ENCODE results near the gene KIAA1549. TPM values are rescaled to one million over a fixed set of nuclear protein-coding genes. Genes with fewer than 3 reads are reported as not detected.

Gene KIAA1549
- total RNA-seq, 2 experiments from 2014 or later, result 0.33 to 0.40 TPM

DNA sequence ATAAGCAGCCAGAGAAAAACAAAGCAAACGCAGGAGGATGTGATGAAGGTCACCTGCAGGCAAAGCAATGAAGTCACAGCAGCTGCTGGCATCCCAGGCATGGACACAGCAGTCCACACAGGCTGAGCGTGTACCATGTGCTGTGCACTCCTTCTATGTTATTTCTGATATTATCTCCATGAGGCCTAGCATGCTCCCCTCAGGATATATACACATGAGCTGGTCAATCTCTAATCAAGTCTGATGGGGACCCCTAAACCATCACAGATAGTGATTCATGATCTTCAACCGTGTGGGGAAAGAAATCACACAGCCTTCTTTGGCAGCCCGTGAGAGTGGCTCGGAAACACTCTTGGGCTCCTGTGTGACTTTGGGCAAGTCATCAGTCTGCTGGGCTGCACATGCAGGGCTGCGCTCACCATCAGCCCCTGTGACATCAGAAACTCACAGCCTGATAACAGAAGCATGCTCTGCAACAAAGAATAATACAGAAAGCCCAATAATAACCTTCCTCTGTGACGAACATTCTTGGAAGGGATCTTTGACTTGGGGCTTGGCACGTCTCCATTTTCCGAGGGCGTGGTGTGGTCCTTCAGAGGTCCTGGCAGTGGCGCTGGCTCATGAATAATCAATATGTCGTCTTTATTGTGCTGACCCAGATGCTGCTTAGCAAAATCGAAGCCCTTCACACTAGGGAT, 100.2 kb downstream of the KIAA1549 start:
- H3K4me1 Mint-ChIP-seq, result peaks cover 30% of the 10 kb centered on the region
- DNase-seq, result no peak
- ChIA-PET POLR2A (no interaction called here), CTCF (interaction anchor here (0.7 to 1.4 kb wide), 3 partner anchors 12 to 142 kb away, joined by 3 to 4 read pairs (median 3); no protein-coding TSS in a partner anchor)
- H3K27me3 Mint-ChIP-seq, result no peaks in the 10 kb centered on the region
- no peak overlapping the region for H3K27ac Mint-ChIP-seq
- H3K4me3 Mint-ChIP-seq, result no peak overlapping the region
- no peaks in the 10 kb centered on the region for H3K9me3 Mint-ChIP-seq
- H3K36me3 Mint-ChIP-seq (ENCODE audit: low read depth), result no peaks in the 10 kb centered on the region

DNA sequence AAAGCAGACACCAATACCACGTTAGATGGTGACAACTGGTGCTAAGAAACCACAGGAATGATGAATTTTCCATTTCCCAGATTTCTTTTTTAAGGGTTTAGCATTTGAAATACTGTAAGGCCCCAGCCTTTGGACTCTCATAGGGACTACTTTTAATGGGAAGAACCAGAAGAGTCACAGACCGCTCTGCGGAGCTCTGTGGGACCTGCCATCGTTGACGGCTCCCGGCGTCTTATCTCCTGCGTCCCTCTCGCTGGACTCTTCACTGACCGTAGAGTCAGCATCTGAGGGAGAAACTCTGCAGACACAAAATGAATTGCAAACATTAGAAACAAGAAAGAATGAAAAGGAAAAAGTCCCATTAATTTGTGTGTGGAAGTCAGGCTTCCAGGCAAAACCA, 101.8 kb downstream of the KIAA1549 start:
- ChIA-PET CTCF (no interaction called here), POLR2A (no interaction called here)
- no peak for DNase-seq
- H3K4me1 Mint-ChIP-seq, result peaks cover 40% of the 10 kb centered on the region
- H3K27ac Mint-ChIP-seq, result no peak overlapping the region
- H3K9me3 Mint-ChIP-seq, result no peaks in the 10 kb centered on the region
- no peaks in the 10 kb centered on the region for H3K36me3 Mint-ChIP-seq (ENCODE audit: low read depth)
- H3K27me3 Mint-ChIP-seq, result no peaks in the 10 kb centered on the region
- no peak overlapping the region for H3K4me3 Mint-ChIP-seq

DNA sequence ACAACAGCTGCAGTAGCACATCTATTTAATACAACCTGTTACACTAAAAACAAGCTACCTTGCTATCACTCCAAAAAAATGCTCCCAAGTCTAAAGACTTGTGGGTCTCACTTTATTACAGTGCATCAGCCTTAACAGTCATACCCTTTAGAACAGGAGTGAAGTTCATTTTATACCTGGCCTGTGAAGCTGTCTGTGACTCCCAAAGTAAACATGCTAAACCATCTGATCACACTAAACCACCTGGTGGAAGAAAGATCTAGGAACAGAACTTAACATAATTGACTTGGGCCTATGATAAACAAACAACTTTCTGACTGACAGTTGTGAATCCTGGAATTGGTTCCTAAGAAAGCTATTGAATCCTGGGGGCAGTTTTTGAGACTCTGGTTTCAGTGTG, 102.3 kb downstream of the KIAA1549 start:
- no peaks in the 10 kb centered on the region for H3K27me3 Mint-ChIP-seq
- ChIA-PET CTCF (interaction anchor here (1.8 kb wide), 1 partner anchor 140 kb away, joined by 4 read pairs; no protein-coding TSS in a partner anchor), POLR2A (no interaction called here)
- peaks cover 42% of the 10 kb centered on the region for H3K4me1 Mint-ChIP-seq
- no peaks in the 10 kb centered on the region for H3K36me3 Mint-ChIP-seq (ENCODE audit: low read depth)
- no peak overlapping the region for H3K4me3 Mint-ChIP-seq
- H3K27ac Mint-ChIP-seq, result no peak overlapping the region
- H3K9me3 Mint-ChIP-seq, result no peaks in the 10 kb centered on the region
- no peak for DNase-seq

DNA sequence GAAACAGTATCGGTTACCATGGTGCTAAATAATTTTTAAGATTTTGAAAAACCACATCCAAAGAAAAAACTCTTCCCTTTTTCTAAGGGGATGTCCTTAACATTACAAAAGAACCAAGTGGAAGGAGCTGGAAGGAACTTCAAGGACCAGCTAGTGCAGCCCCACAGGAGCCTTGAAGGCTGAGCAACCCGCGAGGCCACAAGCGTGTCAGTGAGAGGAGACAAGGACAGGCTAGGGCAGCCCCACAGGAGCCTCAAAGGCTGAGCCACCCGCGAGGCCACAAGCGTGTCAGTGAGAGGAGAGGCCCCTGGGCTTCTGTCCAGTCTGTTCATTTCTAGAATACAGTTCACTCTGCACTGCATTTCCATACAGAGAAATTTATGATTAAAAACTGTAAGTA, 103.1 kb downstream of the KIAA1549 start:
- Mint-ChIP-seq H3K27ac (no peak overlapping the region), H3K36me3 (ENCODE audit: low read depth) (no peaks in the 10 kb centered on the region), H3K4me1 (peaks cover 42% of the 10 kb centered on the region), H3K9me3 (no peaks in the 10 kb centered on the region), H3K27me3 (no peaks in the 10 kb centered on the region), H3K4me3 (no peak overlapping the region)
- CTCF ChIA-PET, result interaction anchor here (1.8 to 5.6 kb wide), 2 partner anchors 8 to 139 kb away, joined by 4 to 52 read pairs; no protein-coding TSS in a partner anchor
- POLR2A ChIA-PET, result no interaction called here
- DNase-seq, result no peak

DNA sequence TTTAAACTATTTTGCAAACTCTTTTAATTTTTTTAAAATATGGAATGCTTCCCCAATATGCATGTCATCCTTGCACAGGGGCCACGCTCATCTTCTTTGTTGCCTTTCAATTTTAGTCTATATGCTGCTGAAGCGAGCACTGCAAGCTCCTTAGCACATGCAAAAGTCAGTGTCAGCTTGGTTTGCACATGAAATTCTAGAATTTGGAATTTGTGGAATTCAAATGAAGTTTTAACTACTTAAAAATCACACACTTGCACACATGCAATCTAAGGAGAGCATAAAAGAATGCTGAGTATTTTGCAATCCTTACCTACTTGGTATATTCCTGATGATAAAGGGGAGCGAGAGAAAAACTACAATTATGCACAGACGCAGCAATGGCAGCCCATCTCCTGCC, 104.9 kb downstream of the KIAA1549 start:
- ChIA-PET POLR2A (interaction anchor here (1.6 kb wide), 1 partner anchor 10 kb away, joined by 6 read pairs; no protein-coding TSS in a partner anchor), CTCF (interaction anchor here (1.2 to 5.6 kb wide), 2 partner anchors 9 to 173 kb away, joined by 4 to 52 read pairs; no protein-coding TSS in a partner anchor)
- Mint-ChIP-seq H3K27me3 (no peaks in the 10 kb centered on the region), H3K27ac (peak overlapping the region; percentile 85), H3K9me3 (no peaks in the 10 kb centered on the region), H3K4me3 (no peak overlapping the region), H3K36me3 (ENCODE audit: low read depth) (no peaks in the 10 kb centered on the region), H3K4me1 (peaks cover 30% of the 10 kb centered on the region)
- no peak for DNase-seq

DNA sequence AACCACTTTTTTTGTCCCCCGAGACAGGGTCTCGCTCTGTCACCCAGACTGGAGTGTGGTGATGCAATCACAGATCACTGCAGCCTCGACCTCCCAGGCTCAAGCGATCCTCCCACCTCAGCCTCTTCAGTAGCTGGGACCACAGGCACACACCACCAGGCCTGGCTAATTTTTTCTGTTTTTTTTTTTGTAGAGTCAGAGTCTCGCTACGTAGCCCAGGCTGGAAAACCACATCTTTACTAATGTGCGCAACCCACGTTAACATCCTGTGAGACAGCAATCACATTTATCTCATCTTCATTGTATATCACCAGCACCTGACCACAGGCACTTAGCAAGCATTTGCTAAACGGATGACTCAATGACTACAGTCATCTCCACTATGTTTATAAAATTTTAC, 105.4 kb downstream of the KIAA1549 start:
- H3K4me3 Mint-ChIP-seq, result no peak overlapping the region
- no peaks in the 10 kb centered on the region for H3K27me3 Mint-ChIP-seq
- POLR2A ChIA-PET, result interaction anchor here (1.6 kb wide), 1 partner anchor 11 kb away, joined by 6 read pairs; no protein-coding TSS in a partner anchor

DNA sequence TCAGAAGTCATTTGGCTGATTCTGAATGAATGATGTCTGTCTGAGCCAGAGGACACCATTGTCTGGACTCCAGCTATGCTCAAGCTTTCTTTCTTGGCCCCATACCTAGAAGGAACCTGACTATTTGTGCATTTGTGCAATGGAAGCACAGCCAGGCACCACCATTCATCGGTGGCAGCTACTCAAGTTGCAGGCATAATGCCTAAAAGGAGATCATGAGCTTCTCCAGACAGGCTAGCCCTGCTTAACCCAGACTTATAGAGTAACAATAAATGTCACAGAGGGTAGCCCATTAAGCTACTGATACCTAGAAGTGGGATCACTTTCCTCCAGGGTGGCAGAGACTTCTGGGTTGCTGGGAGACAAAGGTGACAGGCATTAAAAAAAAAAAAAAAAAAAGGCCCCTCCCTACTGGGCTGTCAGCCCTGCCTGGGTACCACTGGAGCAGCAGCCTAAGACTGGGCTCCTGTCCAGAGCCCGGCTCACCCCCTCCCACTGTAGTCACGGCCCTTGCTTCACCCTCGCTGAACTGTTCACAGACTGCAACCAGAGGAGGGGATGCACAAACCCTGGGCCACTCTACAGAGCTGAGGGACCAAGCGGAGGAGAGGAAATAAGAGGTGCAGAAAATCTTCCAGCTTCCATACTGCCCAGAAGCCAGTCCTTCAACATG, 107.8 kb downstream of the KIAA1549 start:
- ChIA-PET CTCF (interaction anchor here (0.6 to 5.6 kb wide), 3 partner anchors 12 to 109 kb away, joined by 3 to 52 read pairs (median 3); no protein-coding TSS in a partner anchor), POLR2A (no interaction called here)
- Mint-ChIP-seq H3K27ac (no peak overlapping the region), H3K36me3 (ENCODE audit: low read depth) (no peaks in the 10 kb centered on the region), H3K9me3 (no peaks in the 10 kb centered on the region), H3K27me3 (peaks cover 2% of the 10 kb centered on the region), H3K4me3 (no peak overlapping the region), H3K4me1 (peaks cover 28% of the 10 kb centered on the region)
- DNase-seq, result no peak

More for the DNA sequence above, 105.4 kb downstream of the KIAA1549 start:
- H3K4me1 Mint-ChIP-seq, result peaks cover 30% of the 10 kb centered on the region
- H3K9me3 Mint-ChIP-seq, result no peaks in the 10 kb centered on the region
- H3K36me3 Mint-ChIP-seq (ENCODE audit: low read depth), result no peaks in the 10 kb centered on the region
- DNase-seq, result peak; percentile 79
- peak overlapping the region; percentile 85 for H3K27ac Mint-ChIP-seq
- CTCF ChIA-PET, result interaction anchor here (1.2 to 5.6 kb wide), 2 partner anchors 10 to 173 kb away, joined by 4 to 52 read pairs; no protein-coding TSS in a partner anchor

DNA sequence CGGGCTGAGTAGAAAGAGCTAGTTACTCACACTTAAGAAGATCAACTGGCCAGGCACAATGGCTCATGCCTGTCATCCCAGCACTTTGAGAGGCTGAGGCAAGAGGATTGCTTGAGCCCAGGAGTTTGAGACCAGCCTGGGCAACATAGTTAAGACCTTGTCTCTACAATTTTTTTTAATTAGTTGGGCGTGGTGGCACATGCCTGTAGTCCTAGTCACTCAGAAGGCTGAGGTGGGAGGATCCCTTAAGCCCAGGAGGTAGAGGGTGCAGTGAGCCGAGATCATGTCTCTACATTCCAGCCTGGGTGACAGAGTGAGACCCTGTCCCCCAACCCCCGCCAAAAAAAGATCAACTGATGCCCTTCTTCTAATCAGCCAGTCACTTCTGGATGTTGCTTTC, 108.6 kb downstream of the KIAA1549 start:
- Mint-ChIP-seq H3K36me3 (ENCODE audit: low read depth) (no peaks in the 10 kb centered on the region), H3K27ac (no peak overlapping the region), H3K4me3 (no peak overlapping the region), H3K9me3 (no peaks in the 10 kb centered on the region), H3K4me1 (peaks cover 25% of the 10 kb centered on the region), H3K27me3 (peaks cover 2% of the 10 kb centered on the region)
- ChIA-PET POLR2A (no interaction called here), CTCF (no interaction called here)
- no peak for DNase-seq

DNA sequence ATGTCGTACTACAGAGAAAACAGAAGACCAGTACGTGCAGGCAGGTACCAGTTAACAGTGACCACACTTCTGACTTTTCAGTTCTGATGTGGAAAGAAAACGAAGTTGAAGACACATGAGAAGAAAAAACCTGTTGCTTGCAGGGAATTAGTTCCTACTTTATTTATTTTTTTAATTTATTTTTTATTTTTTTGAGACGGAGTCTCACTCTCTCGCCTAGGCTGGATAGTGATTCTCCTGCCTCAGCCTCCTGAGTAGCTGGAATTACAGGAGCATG, 109.4 kb downstream of the KIAA1549 start:
- no peak for DNase-seq
- Mint-ChIP-seq H3K4me3 (no peak overlapping the region), H3K36me3 (ENCODE audit: low read depth) (no peaks in the 10 kb centered on the region), H3K4me1 (peaks cover 24% of the 10 kb centered on the region), H3K27ac (no peak overlapping the region), H3K9me3 (no peaks in the 10 kb centered on the region), H3K27me3 (peaks cover 2% of the 10 kb centered on the region)
- CTCF ChIA-PET, result interaction anchor here (0.9 kb wide), 1 partner anchor 133 kb away, joined by 4 read pairs; no protein-coding TSS in a partner anchor
- POLR2A ChIA-PET, result no interaction called here

DNA sequence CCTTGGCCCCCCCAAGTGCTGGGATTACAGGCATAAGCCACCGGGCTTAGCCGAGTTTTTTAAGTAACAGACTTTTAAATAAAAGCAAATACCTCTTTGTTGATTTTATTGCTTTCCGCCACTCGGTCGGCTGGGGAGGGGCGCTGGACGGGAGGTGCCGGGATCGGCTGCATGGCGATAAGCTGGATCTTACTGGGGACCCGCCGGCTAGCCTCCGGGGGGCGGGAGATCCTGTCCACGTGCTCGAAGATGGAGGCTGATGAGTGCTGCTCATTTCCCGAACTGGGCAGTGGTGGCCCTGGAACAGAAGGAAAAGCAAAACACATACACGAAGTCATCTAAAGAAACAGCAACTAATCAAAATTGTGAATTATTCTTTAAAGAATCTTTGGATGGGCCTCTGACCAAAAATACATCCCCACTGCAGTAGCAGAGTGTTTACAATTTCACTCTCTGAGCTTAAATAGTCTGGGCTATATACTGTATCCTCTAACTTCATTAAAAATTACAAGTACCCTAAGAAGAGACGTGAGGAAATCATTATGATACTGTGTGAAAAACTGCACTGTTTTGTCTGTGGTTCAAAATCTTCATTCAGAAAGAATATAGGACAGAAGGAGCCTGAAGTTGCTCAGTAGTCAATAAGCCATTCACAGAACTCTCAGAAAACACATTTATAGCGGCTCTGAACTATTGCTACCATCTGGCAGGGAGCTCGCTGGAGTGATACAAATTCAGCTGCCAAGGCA, 110.0 kb downstream of the KIAA1549 start:
- peaks cover 2% of the 10 kb centered on the region for H3K27me3 Mint-ChIP-seq
- H3K36me3 Mint-ChIP-seq (ENCODE audit: low read depth), result no peaks in the 10 kb centered on the region
- H3K27ac Mint-ChIP-seq, result no peak overlapping the region
- no peak for DNase-seq
- POLR2A ChIA-PET, result no interaction called here
- peaks cover 19% of the 10 kb centered on the region for H3K4me1 Mint-ChIP-seq
- H3K4me3 Mint-ChIP-seq, result no peak overlapping the region
- CTCF ChIA-PET, result interaction anchor here (0.6 to 0.9 kb wide), 2 partner anchors 112 to 133 kb away, joined by 4 read pairs; no protein-coding TSS in a partner anchor
- H3K9me3 Mint-ChIP-seq, result no peaks in the 10 kb centered on the region

DNA sequence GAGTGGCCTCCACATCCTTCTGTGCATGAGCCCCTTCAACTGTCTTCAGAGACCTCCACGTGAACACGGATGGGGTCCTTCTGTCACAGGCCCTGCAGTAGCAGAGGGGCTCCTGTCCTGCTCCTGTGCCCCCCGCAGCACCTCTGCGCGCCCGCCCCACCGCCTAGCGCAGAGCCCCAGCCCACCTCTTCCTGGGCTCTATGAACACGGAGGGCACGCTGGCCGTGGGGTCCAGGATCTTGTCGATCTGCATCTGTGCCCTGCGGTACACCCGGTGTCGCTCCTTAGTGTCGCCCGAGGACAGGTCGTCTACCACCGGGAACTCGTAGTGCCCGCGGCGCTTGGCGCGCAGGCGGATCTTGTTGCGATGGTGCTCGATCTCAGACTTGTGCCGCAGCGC, 111.8 kb downstream of the KIAA1549 start:
- ChIA-PET CTCF (interaction anchor here (0.6 kb wide), 1 partner anchor 145 kb away, joined by 3 read pairs; no protein-coding TSS in a partner anchor), POLR2A (no interaction called here)
- H3K27me3 Mint-ChIP-seq, result peaks cover 2% of the 10 kb centered on the region
- H3K4me1 Mint-ChIP-seq, result peaks cover 20% of the 10 kb centered on the region
- H3K4me3 Mint-ChIP-seq, result no peak overlapping the region
- no peak overlapping the region for H3K27ac Mint-ChIP-seq
- DNase-seq, result no peak
- no peaks in the 10 kb centered on the region for H3K36me3 Mint-ChIP-seq (ENCODE audit: low read depth)
- H3K9me3 Mint-ChIP-seq, result no peaks in the 10 kb centered on the region

DNA sequence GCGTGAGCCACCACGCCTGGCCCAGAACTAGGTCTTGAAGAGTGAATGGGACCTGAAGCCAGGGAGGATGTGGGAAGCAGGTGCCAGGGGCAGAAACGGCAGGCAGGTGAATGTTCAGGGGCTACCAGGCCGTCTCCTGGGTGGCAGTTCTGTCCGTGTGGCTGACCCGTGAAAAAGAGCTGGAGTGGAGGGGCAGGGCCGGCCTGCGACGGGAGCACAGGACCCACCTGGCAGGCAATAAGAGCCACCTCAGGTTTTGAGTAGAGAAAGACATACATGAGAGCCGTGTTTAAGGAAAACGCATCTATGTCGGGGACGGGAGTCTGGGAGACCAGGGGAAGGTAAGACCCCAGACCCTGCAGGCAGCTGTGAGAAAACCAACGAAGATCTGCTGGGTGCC, 112.5 kb downstream of the KIAA1549 start:
- H3K27me3 Mint-ChIP-seq, result peaks cover 2% of the 10 kb centered on the region
- ChIA-PET POLR2A (no interaction called here), CTCF (interaction anchor here (2.6 kb wide), 1 partner anchor 130 kb away, joined by 11 read pairs; no protein-coding TSS in a partner anchor)
- no peaks in the 10 kb centered on the region for H3K9me3 Mint-ChIP-seq
- H3K4me1 Mint-ChIP-seq, result peaks cover 21% of the 10 kb centered on the region
- no peak overlapping the region for H3K4me3 Mint-ChIP-seq
- no peak for DNase-seq
- H3K36me3 Mint-ChIP-seq (ENCODE audit: low read depth), result no peaks in the 10 kb centered on the region
- H3K27ac Mint-ChIP-seq, result no peak overlapping the region

DNA sequence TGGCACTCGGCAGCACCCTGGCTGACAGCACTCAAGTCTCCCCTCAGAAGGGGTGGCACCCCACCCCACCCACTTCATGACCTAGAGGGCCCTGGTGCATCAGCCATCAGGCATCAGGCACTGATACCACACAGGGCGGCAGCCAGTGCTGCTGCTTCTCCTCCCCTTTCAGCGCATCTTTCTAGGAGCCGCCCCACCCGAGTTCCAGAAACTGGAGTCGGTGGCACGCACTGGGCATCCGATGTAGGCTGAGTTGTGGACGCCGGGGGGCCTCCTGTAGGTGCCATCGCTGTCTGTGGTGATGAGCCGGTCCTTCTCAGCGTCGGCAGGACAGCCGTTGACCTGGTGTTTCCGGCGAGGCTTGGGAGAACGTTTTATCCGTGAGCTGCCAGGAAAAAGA, 113.4 kb downstream of the KIAA1549 start:
- ChIA-PET CTCF (interaction anchor here (0.6 to 2.6 kb wide), 2 partner anchors 129 to 150 kb away, joined by 3 to 11 read pairs; no protein-coding TSS in a partner anchor), POLR2A (no interaction called here)
- Mint-ChIP-seq H3K27ac (no peak overlapping the region), H3K36me3 (ENCODE audit: low read depth) (no peaks in the 10 kb centered on the region), H3K4me1 (peaks cover 21% of the 10 kb centered on the region), H3K9me3 (no peaks in the 10 kb centered on the region), H3K4me3 (no peak overlapping the region), H3K27me3 (peaks cover 2% of the 10 kb centered on the region)
- DNase-seq, result no peak

Data from activated CD4-positive, alpha-beta memory T cell treated with anti-CD3 and anti-CD28 coated beads, Interleukin-2, amount 10 ng/mL, durations not matched to agents 7 days and 5 days (primary cell).